ENCODE data around the gene CACNG3.

Gene CACNG3

DNA sequence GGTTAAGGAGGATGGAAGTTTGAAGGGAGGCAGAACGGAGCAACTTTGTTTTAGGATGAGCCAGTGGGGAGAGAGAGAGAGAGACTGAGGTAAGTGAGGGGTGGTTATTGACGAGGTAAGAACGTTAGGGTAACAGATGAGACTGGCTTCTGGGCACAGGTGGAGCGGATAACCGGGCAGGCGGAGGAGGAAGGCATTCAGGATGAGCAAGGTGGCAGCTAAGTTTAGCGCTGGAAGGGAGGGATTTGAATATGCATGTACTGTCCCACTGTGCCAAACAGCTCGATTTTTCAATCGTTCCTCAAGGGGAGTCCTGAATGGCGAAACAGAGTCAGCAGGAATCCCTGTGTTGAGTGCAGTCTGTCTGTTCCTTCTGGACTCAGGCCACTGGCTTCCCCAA is 35.8 kb downstream of the CACNG3 start:
- H3K14ac ChIP-seq (ENCODE audit: low read length in 2 of 2): no peak overlapping the region
- H2BK12ac ChIP-seq (ENCODE audit: low read length in 2 of 2): no peak overlapping the region
- H3K79me1 ChIP-seq (replicated peaks; ENCODE audit: low read length, poor library complexity, severe bottlenecking): no peaks in the 10 kb centered on the region
- no peaks in the 10 kb centered on the region for H3K4me1 ChIP-seq (ENCODE audit: control insufficient read depth, insufficient read depth, low read depth, low read length)
- no peak overlapping the region for H2BK15ac ChIP-seq (ENCODE audit: low read depth, poor library complexity, severe bottlenecking)
- H3K23ac ChIP-seq (ENCODE audit: low read length in 2 of 2): no peak overlapping the region
- H2AK5ac ChIP-seq (ENCODE audit: low read length, severe bottlenecking): no peak overlapping the region
- H4K8ac ChIP-seq (ENCODE audit: low read length): no peak overlapping the region
- H2BK120ac ChIP-seq (ENCODE audit: low read depth, low read length): no peak overlapping the region
- no peak overlapping the region for H2AFZ ChIP-seq (ENCODE audit: low read depth, low read length)
- H3K36me3 ChIP-seq (ENCODE audit: control insufficient read depth in 1 of 2, insufficient read depth in 2 of 2, low read depth in 1 of 2, low read length in 2 of 2): no peaks in the 10 kb centered on the region
- peaks cover 0 to 3% of the 10 kb centered on the region in 2 experiments for H3K27me3 ChIP-seq (ENCODE audit: control insufficient read depth in 1 of 2, insufficient read depth in 1 of 2, low read length in 2 of 2)
- H4K91ac ChIP-seq (ENCODE audit: low read length): no peak overlapping the region
- no peak for DNase-seq
- 75% methylated on average over 10 of the region's 10 CpGs for WGBS
- no peak overlapping the region for H3K9ac ChIP-seq (ENCODE audit: low read length)
- no peak overlapping the region for H3K18ac ChIP-seq (ENCODE audit: low read depth in 1 of 2, low read length in 2 of 2)
- no peak overlapping the region for H2BK5ac ChIP-seq (ENCODE audit: low read depth, low read length, poor library complexity, severe bottlenecking)
- H3K4ac ChIP-seq (ENCODE audit: low read depth in 1 of 2, low read length in 2 of 2): no peak overlapping the region
- H3K4me2 ChIP-seq (ENCODE audit: low read length, poor library complexity, severe bottlenecking): no peak overlapping the region
- no peak overlapping the region for H3K27ac ChIP-seq (ENCODE audit: low read length, poor library complexity, severe bottlenecking)
- no peak overlapping the region for H3K4me3 ChIP-seq (ENCODE audit: insufficient read depth in 1 of 2, low read depth in 1 of 2, low read length in 2 of 2)
- no peaks in the 10 kb centered on the region for H3K9me3 ChIP-seq (ENCODE audit: control insufficient read depth, low read length)

DNA sequence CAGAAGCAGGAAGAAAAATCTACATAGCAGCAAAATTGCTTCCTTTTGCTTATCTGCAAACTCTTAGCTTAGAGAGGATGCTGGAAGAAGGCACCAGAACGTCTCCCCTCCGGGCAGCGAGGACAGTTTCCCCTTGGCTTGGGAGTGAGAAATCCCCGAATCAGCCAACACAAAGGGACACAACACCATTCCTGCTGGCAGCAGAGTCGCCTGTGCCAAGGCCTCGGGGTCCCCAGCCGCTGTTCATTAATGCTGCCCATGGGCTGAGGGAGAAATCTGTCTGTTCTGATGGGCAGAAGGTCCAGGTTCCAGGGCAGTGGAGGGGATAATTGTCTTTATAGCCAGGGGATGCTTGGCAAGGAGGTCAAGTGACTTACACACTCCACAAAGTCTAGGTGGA is 38.0 kb downstream of the CACNG3 start:
- Histone ChIP-seq H2BK5ac (ENCODE audit: low read depth, low read length, poor library complexity, severe bottlenecking) (no peak overlapping the region), H3K18ac (ENCODE audit: low read depth in 1 of 2, low read length in 2 of 2) (no peak overlapping the region), H3K4me2 (ENCODE audit: low read length, poor library complexity, severe bottlenecking) (no peak overlapping the region), H3K27me3 (ENCODE audit: control insufficient read depth in 1 of 2, insufficient read depth in 1 of 2, low read length in 2 of 2) (peaks cover 0 to 3% of the 10 kb centered on the region in 2 experiments), H3K4ac (ENCODE audit: low read depth in 1 of 2, low read length in 2 of 2) (no peak overlapping the region), H3K23ac (ENCODE audit: low read length in 2 of 2) (no peak overlapping the region), H3K14ac (ENCODE audit: low read length in 2 of 2) (no peak overlapping the region), H4K91ac (ENCODE audit: low read length) (no peak overlapping the region), H3K9me3 (ENCODE audit: control insufficient read depth, low read length) (no peaks in the 10 kb centered on the region), H2BK120ac (ENCODE audit: low read depth, low read length) (no peak overlapping the region), H3K4me1 (ENCODE audit: control insufficient read depth, insufficient read depth, low read depth, low read length) (no peaks in the 10 kb centered on the region), H2AK5ac (ENCODE audit: low read length, severe bottlenecking) (no peak overlapping the region), H4K8ac (ENCODE audit: low read length) (no peak overlapping the region), H3K27ac (ENCODE audit: low read length, poor library complexity, severe bottlenecking) (no peak overlapping the region), H3K36me3 (ENCODE audit: control insufficient read depth in 1 of 2, insufficient read depth in 2 of 2, low read depth in 1 of 2, low read length in 2 of 2) (no peaks in the 10 kb centered on the region), H2BK15ac (ENCODE audit: low read depth, poor library complexity, severe bottlenecking) (no peak overlapping the region), H2AFZ (ENCODE audit: low read depth, low read length) (no peak overlapping the region), H3K79me1 (replicated peaks; ENCODE audit: low read length, poor library complexity, severe bottlenecking) (no peaks in the 10 kb centered on the region), H2BK12ac (ENCODE audit: low read length in 2 of 2) (no peak overlapping the region), H3K9ac (ENCODE audit: low read length) (no peak overlapping the region), H3K4me3 (ENCODE audit: insufficient read depth in 1 of 2, low read depth in 1 of 2, low read length in 2 of 2) (no peak overlapping the region)
- WGBS: 66% methylated on average over 7 of the region's 7 CpGs
- DNase-seq: no peak

DNA sequence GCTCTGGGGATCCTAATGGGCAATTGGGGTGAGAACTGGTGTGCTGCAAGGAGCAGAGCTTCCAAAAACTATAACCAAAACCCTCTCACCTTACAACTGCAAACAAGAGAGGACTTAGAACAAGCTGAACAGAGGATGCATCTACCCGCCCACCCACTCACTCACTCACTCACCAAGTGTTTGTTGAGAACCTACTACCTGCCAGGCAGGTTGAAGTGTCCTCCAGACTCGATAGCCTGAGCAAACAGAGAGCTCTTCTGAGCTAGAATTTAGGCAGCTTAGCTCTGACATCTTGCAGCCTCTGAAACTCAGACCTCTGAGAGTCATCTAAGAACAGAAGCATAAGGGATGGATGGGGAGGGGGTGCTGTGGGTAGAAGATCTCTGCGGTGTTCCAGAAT is 41.2 kb downstream of the CACNG3 start:
- Histone ChIP-seq H3K4me2 (ENCODE audit: low read length, poor library complexity, severe bottlenecking) (no peak overlapping the region), H2BK15ac (ENCODE audit: low read depth, poor library complexity, severe bottlenecking) (no peak overlapping the region), H3K27me3 (ENCODE audit: control insufficient read depth in 1 of 2, insufficient read depth in 1 of 2, low read length in 2 of 2) (peaks cover 0 to 3% of the 10 kb centered on the region in 2 experiments), H3K4me1 (ENCODE audit: control insufficient read depth, insufficient read depth, low read depth, low read length) (no peaks in the 10 kb centered on the region), H3K23ac (ENCODE audit: low read length in 2 of 2) (no peak overlapping the region), H3K9ac (ENCODE audit: low read length) (no peak overlapping the region), H3K4me3 (ENCODE audit: insufficient read depth in 1 of 2, low read depth in 1 of 2, low read length in 2 of 2) (no peak overlapping the region), H3K36me3 (ENCODE audit: control insufficient read depth in 1 of 2, insufficient read depth in 2 of 2, low read depth in 1 of 2, low read length in 2 of 2) (no peaks in the 10 kb centered on the region), H2AK5ac (ENCODE audit: low read length, severe bottlenecking) (no peak overlapping the region), H3K18ac (ENCODE audit: low read depth in 1 of 2, low read length in 2 of 2) (no peak overlapping the region), H2BK12ac (ENCODE audit: low read length in 2 of 2) (no peak overlapping the region), H4K91ac (ENCODE audit: low read length) (no peak overlapping the region), H2AFZ (ENCODE audit: low read depth, low read length) (no peak overlapping the region), H4K8ac (ENCODE audit: low read length) (no peak overlapping the region), H3K14ac (ENCODE audit: low read length in 2 of 2) (no peak overlapping the region), H3K27ac (ENCODE audit: low read length, poor library complexity, severe bottlenecking) (no peak overlapping the region), H3K79me1 (replicated peaks; ENCODE audit: low read length, poor library complexity, severe bottlenecking) (no peaks in the 10 kb centered on the region), H3K9me3 (ENCODE audit: control insufficient read depth, low read length) (no peaks in the 10 kb centered on the region), H3K4ac (ENCODE audit: low read depth in 1 of 2, low read length in 2 of 2) (no peak overlapping the region), H2BK120ac (ENCODE audit: low read depth, low read length) (no peak overlapping the region), H2BK5ac (ENCODE audit: low read depth, low read length, poor library complexity, severe bottlenecking) (no peak overlapping the region)
- no peak for DNase-seq
- 14% methylated on average over 2 of the region's 3 CpGs for WGBS

DNA sequence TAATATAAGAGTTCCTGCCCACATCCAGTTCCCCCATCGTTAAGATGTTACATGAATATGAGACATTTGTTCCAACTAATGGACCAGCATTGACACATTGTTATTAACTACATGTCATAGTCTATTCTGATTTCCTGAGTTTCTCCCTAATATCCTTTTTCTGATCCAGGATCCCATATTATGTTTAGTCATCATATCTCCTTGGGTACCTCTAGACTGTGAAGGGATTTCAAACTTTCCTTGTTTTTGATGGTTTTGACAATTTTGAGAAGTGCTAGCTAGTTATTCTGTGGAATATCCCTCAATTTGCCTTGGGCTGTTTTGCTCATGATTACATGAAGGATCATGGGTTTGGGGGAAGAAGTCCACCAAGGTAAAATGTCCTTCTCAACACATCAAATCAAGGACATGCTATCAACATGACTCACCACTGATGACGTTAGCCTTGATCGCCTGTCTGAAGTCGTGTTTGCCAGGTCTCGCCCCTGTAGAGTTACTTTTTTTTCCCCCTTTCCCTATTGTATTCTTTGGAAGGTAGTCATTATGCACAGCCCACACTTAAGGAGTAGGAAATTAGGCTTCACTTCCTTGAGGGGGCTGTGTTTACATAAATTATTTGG is 42.5 kb downstream of the CACNG3 start:
- H3K4me3 ChIP-seq (ENCODE audit: insufficient read depth in 1 of 2, low read depth in 1 of 2, low read length in 2 of 2): no peak overlapping the region
- no peaks in the 10 kb centered on the region for H3K9me3 ChIP-seq (ENCODE audit: control insufficient read depth, low read length)
- H2BK15ac ChIP-seq (ENCODE audit: low read depth, poor library complexity, severe bottlenecking): no peak overlapping the region
- no peak overlapping the region for H3K4me2 ChIP-seq (ENCODE audit: low read length, poor library complexity, severe bottlenecking)
- H2BK12ac ChIP-seq (ENCODE audit: low read length in 2 of 2): no peak overlapping the region
- H2BK120ac ChIP-seq (ENCODE audit: low read depth, low read length): no peak overlapping the region
- DNase-seq: no peak
- no peak overlapping the region for H2AK5ac ChIP-seq (ENCODE audit: low read length, severe bottlenecking)
- no peak overlapping the region for H2AFZ ChIP-seq (ENCODE audit: low read depth, low read length)
- no peak overlapping the region for H3K9ac ChIP-seq (ENCODE audit: low read length)
- H3K14ac ChIP-seq (ENCODE audit: low read length in 2 of 2): no peak overlapping the region
- H3K36me3 ChIP-seq (ENCODE audit: control insufficient read depth in 1 of 2, insufficient read depth in 2 of 2, low read depth in 1 of 2, low read length in 2 of 2): no peaks in the 10 kb centered on the region
- no peaks in the 10 kb centered on the region for H3K4me1 ChIP-seq (ENCODE audit: control insufficient read depth, insufficient read depth, low read depth, low read length)
- 100% methylated on average over 1 of the region's 5 CpGs for WGBS
- no peak overlapping the region for H2BK5ac ChIP-seq (ENCODE audit: low read depth, low read length, poor library complexity, severe bottlenecking)
- peaks cover 0 to 3% of the 10 kb centered on the region in 2 experiments for H3K27me3 ChIP-seq (ENCODE audit: control insufficient read depth in 1 of 2, insufficient read depth in 1 of 2, low read length in 2 of 2)
- no peak overlapping the region for H3K27ac ChIP-seq (ENCODE audit: low read length, poor library complexity, severe bottlenecking)
- H4K91ac ChIP-seq (ENCODE audit: low read length): no peak overlapping the region
- H3K79me1 ChIP-seq (replicated peaks; ENCODE audit: low read length, poor library complexity, severe bottlenecking): no peaks in the 10 kb centered on the region
- no peak overlapping the region for H3K4ac ChIP-seq (ENCODE audit: low read depth in 1 of 2, low read length in 2 of 2)
- no peak overlapping the region for H3K18ac ChIP-seq (ENCODE audit: low read depth in 1 of 2, low read length in 2 of 2)
- H3K23ac ChIP-seq (ENCODE audit: low read length in 2 of 2): no peak overlapping the region
- no peak overlapping the region for H4K8ac ChIP-seq (ENCODE audit: low read length)
